Natural killer cell (primary cell): ENCODE results near the gene CADM2. TPM values are rescaled to one million over a fixed set of nuclear protein-coding genes. Genes with fewer than 3 reads are reported as not detected.

Experiments used
- ATAC-seq, 3 donors: fragments of 150-1000 bp in 2 of 3; fragments of 200-7000 bp in 1 of 3; cut with Tn5 transposase; 1 replicate in 1 of 3; 2 replicates in 2 of 3; pipeline ENCODE4 v1.10.0; 2021; ENCODE audit warnings: mild to moderate bottlenecking in 2 of 3, moderate library complexity in 2 of 3
- DNase-seq, 2 donors: peaks; one replicate each; pipeline versions ENCODE4 v3.0.0 to v3.0.0-alpha.2; 2013 to 2021; ENCODE audit warnings: mixed read lengths in 1 of 2
- H3K27ac ChIP-seq: one replicate; pipeline ENCODE4 v1.5.1; 2013; ENCODE audit warnings: mild to moderate bottlenecking, low read length
- H3K27me3 ChIP-seq: one replicate; pipeline ENCODE4 v1.6.1; 2013; ENCODE audit warnings: low read length; ENCODE audit not compliant: control insufficient read depth, insufficient read depth
- H3K36me3 ChIP-seq: one replicate; pipeline ENCODE4 v1.6.1; 2013; ENCODE audit warnings: low read length; ENCODE audit not compliant: control insufficient read depth, insufficient read depth
- H3K4me1 ChIP-seq: one replicate; pipeline ENCODE4 v1.6.1; 2013; ENCODE audit warnings: low read length; ENCODE audit not compliant: control insufficient read depth, insufficient read depth
- H3K4me3 ChIP-seq: one replicate; pipeline ENCODE4 v1.5.1; 2013; ENCODE audit warnings: low read length
- H3K9me3 ChIP-seq: one replicate; pipeline ENCODE4 v1.6.1; 2013; ENCODE audit warnings: low read length; ENCODE audit not compliant: control insufficient read depth, insufficient read depth
- H3K27ac Mint-ChIP-seq, 2 donors: one replicate each; pipeline ENCODE4 v1.8.0; 2022; ENCODE audit warnings: mild to moderate bottlenecking in 2 of 2, mixed read lengths in 2 of 2, moderate library complexity in 1 of 2
- H3K27me3 Mint-ChIP-seq, 2 donors: one replicate each; pipeline ENCODE4 v1.8.0; 2022; ENCODE audit warnings: low read depth in 2 of 2, mixed read lengths in 2 of 2
- H3K36me3 Mint-ChIP-seq: one replicate; pipeline ENCODE4 v1.8.0; 2022; ENCODE audit warnings: mixed read lengths
- H3K4me1 Mint-ChIP-seq, 2 donors: one replicate each; pipeline ENCODE4 v1.8.0; 2022; ENCODE audit warnings: mixed read lengths in 2 of 2
- H3K4me3 Mint-ChIP-seq: one replicate; pipeline ENCODE4 v1.8.0; 2022; ENCODE audit warnings: mild to moderate bottlenecking, moderate library complexity, mixed read lengths
- H3K9me3 Mint-ChIP-seq, 2 donors: one replicate each; pipeline ENCODE4 v1.8.0; 2022; ENCODE audit warnings: mixed read lengths in 2 of 2
- WGBS: methylation state at CpG from one replicate; pipeline ENCODE4 v1.1.7; 2013; ENCODE audit warnings: missing lambda C conversion rate; ENCODE audit not compliant: insufficient coverage; 5-methylcytosine and 5-hydroxymethylcytosine counted together
- intact Hi-C: fragments of 100-400 bp; cut with micrococcal nuclease; formaldehyde crosslinking; loops from one replicate; pipeline ENCODE4 v1.14.2; 2022
- total RNA-seq, 4 donors: library from RNA; stranded (reverse); fragments of 120-200 nt in 1 of 4; gene quantifications; one replicate each; pipeline versions ENCODE4 v1.2.3 to v1.2.4, GENCODE V29; 2013 to 2022
- TF ChIP-seq, protein P1 (sequence below): fragments of 200-600 bp; IDR thresholded peaks from one replicate; pipeline ENCODE4 v1.8.0; 2022; ENCODE audit warnings: antibody characterized with exemption

CADM2 gene
- total RNA-seq, 3 donors from 2014 or later (not counting 1 experiment from before 2014, with no cell fraction given) = 0.07 TPM; not detected in 2

DNA sequence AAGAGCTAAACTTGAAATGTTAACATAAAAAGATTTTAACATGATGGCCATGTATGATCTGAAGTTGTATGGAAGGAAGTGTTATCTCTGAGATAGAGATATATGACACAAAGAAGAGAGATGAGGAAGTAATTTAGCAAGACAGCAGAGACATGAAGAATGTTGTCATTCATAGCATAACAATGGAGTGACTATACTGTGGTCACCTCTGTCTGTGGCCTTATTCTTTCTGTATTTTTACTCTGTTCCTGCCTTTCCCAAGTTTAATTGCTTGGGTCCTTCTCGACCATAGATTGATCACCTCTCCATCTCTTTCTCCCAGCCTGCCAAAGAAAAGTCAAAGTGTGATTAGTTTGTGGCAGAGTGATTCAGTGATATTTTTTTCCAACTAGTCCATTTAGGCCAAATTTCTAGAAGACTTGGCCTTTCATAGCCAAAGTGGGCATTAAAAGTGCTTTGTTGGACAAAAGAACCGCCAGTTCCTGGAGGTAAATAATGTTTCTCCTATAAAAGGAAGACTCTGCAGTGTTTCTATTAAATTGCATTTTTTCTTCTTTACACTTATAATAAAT lies 711.9 kb downstream of the CADM2 start:
- no peaks in the 10 kb centered on the region for H3K27me3 Mint-ChIP-seq
- H3K4me3 Mint-ChIP-seq = no peak overlapping the region
- no peaks in the 10 kb centered on the region for H3K27me3 ChIP-seq
- no peaks in the 10 kb centered on the region for H3K36me3 ChIP-seq
- no peak overlapping the region for H3K27ac Mint-ChIP-seq
- peaks cover 8 to 17% of the 10 kb centered on the region in 2 donors for H3K9me3 Mint-ChIP-seq
- intact Hi-C loops = no loop called here
- no peaks in the 10 kb centered on the region for H3K4me1 ChIP-seq
- H3K36me3 Mint-ChIP-seq = no peaks in the 10 kb centered on the region
- no peaks in the 10 kb centered on the region for H3K4me1 Mint-ChIP-seq
- 51% methylated on average over 2 of the region's 2 CpGs for WGBS
- TF ChIP-seq, protein P1, sequence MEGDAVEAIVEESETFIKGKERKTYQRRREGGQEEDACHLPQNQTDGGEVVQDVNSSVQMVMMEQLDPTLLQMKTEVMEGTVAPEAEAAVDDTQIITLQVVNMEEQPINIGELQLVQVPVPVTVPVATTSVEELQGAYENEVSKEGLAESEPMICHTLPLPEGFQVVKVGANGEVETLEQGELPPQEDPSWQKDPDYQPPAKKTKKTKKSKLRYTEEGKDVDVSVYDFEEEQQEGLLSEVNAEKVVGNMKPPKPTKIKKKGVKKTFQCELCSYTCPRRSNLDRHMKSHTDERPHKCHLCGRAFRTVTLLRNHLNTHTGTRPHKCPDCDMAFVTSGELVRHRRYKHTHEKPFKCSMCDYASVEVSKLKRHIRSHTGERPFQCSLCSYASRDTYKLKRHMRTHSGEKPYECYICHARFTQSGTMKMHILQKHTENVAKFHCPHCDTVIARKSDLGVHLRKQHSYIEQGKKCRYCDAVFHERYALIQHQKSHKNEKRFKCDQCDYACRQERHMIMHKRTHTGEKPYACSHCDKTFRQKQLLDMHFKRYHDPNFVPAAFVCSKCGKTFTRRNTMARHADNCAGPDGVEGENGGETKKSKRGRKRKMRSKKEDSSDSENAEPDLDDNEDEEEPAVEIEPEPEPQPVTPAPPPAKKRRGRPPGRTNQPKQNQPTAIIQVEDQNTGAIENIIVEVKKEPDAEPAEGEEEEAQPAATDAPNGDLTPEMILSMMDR = no peak
- no peak overlapping the region for H3K27ac ChIP-seq
- H3K9me3 ChIP-seq = no peaks in the 10 kb centered on the region
- H3K4me3 ChIP-seq = no peak overlapping the region
- DNase-seq = no peak
- ATAC-seq = no peak

DNA sequence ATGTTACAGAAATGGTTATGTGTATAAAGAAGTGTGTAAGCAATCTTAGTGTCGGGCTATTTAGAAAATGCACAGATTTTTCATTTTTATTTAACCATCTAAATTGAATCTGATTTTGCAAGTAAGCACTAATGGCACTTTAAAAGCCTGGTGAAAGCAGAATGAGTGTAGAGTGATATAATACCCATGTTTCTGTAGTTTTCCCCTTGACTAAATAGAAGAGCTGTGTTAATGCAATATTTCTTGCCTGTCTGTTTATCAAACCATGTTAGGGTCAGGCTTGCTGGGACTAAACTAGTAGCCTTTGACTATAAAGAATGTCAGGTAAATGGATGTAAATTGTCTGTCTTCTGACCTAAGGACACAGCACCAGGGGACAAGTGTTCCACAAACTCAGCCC lies 714.0 kb downstream of the CADM2 start:
- no peak for DNase-seq
- Histone ChIP-seq H3K4me3 (no peak overlapping the region), H3K27me3 (no peaks in the 10 kb centered on the region), H3K9me3 (no peaks in the 10 kb centered on the region), H3K27ac (no peak overlapping the region), H3K36me3 (no peaks in the 10 kb centered on the region), H3K4me1 (no peaks in the 10 kb centered on the region)
- TF ChIP-seq, protein P1 = no peak
- Mint-ChIP-seq H3K4me3 (no peak overlapping the region), H3K36me3 (no peaks in the 10 kb centered on the region), H3K27me3 (no peaks in the 10 kb centered on the region), H3K4me1 (no peaks in the 10 kb centered on the region), H3K9me3 (peaks cover 9 to 16% of the 10 kb centered on the region in 2 donors), H3K27ac (no peak overlapping the region)
- intact Hi-C loops = no loop called here
- no peak for ATAC-seq
- WGBS = no CpG with 5 or more reads among the region's 1 CpG

DNA sequence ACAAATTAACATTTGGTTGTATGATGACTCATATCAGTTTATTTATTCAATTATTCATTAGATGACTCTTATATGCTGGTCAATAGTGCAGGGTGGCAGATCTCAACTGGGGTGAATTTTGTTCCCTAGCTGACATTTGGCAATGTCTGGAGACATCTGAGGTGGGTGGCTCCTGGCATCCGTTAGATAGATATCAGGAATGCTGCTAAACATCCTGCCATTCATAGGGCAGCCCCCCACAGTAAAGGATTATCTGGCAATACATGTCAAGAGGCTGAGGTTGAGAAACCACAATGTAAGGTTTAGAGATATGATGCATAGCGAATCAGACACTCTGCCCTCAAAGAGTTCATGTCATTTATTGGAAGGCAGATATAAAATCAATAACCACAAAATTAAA lies 719.9 kb downstream of the CADM2 start:
- TF ChIP-seq, protein P1 = no peak
- peaks cover 4 to 12% of the 10 kb centered on the region in 2 donors for H3K9me3 Mint-ChIP-seq
- no peak overlapping the region for H3K4me3 Mint-ChIP-seq
- H3K4me1 Mint-ChIP-seq = no peaks in the 10 kb centered on the region
- Histone ChIP-seq H3K27me3 (no peaks in the 10 kb centered on the region), H3K36me3 (no peaks in the 10 kb centered on the region), H3K4me3 (no peak overlapping the region), H3K9me3 (no peaks in the 10 kb centered on the region), H3K4me1 (no peaks in the 10 kb centered on the region), H3K27ac (no peak overlapping the region)
- ATAC-seq (no peak), DNase-seq (no peak)
- WGBS = 69% methylated on average over 1 of the region's 2 CpGs
- intact Hi-C loops = no loop called here
- no peaks in the 10 kb centered on the region for H3K27me3 Mint-ChIP-seq
- H3K36me3 Mint-ChIP-seq = no peaks in the 10 kb centered on the region
- H3K27ac Mint-ChIP-seq = no peak overlapping the region

DNA sequence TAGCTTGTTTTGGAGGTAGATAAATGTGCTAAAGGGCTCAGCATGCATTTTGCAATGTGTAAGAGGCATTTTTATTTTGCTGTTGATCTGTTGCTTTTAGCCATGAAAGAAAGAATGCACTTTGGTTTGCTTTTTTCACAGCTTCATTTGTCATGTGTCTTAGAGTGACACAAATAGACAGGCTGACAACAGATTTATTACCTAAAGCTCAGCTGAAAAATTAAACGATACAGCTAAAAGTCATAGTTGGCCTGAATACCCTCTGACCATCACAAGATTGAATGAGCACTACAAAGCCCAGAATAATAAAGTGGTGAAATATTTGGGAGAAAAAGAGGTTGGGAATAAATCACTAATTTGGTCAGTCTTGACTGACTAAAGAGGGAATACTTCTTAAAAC lies 723.1 kb downstream of the CADM2 start:
- TF ChIP-seq, protein P1 = no peak
- no peak for ATAC-seq
- no peaks in the 10 kb centered on the region for H3K27me3 ChIP-seq
- H3K27ac ChIP-seq = no peak overlapping the region
- Mint-ChIP-seq H3K27me3 (no peaks in the 10 kb centered on the region), H3K9me3 (peaks cover 14 to 17% of the 10 kb centered on the region in 2 donors), H3K4me1 (no peaks in the 10 kb centered on the region), H3K4me3 (no peak overlapping the region), H3K27ac (no peak overlapping the region), H3K36me3 (no peaks in the 10 kb centered on the region)
- no peaks in the 10 kb centered on the region for H3K36me3 ChIP-seq
- DNase-seq = no peak
- intact Hi-C loops = no loop called here
- H3K4me1 ChIP-seq = no peaks in the 10 kb centered on the region
- no peak overlapping the region for H3K4me3 ChIP-seq
- H3K9me3 ChIP-seq = peaks cover 6% of the 10 kb centered on the region
- WGBS = 67% methylated on average over 1 of the region's 1 CpG
